GM21723 (cell line): ENCODE data around the gene LSM12.

ENCODE experiments used
- ATAC-seq: cut with Tn5 transposase; IDR thresholded peaks from one replicate; pipeline ENCODE4 v1.9.1; 2021; ENCODE audit warnings: mild to moderate bottlenecking, moderate library complexity; ENCODE audit not compliant: unreplicated experiment

Gene LSM12

DNA sequence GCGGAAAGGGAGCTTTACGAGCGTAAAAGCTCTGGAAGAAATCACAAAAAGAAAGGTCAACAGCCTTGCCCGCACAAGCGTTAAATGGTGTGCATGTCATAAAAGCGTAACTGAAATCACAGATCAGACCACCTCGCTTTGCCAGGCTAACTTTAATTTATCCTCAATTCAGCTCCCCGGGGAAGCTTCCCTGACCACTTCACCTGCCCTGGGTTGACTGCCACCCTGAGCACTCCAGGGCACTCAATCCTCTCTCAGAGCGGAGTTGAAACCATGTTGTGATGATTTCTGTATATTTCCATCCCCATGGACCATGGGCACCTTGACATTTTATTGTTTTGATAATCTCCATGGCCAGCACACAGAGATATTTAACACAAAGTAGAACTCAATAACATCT is 78.2 kb downstream of the LSM12 start:
- no peak for ATAC-seq

DNA sequence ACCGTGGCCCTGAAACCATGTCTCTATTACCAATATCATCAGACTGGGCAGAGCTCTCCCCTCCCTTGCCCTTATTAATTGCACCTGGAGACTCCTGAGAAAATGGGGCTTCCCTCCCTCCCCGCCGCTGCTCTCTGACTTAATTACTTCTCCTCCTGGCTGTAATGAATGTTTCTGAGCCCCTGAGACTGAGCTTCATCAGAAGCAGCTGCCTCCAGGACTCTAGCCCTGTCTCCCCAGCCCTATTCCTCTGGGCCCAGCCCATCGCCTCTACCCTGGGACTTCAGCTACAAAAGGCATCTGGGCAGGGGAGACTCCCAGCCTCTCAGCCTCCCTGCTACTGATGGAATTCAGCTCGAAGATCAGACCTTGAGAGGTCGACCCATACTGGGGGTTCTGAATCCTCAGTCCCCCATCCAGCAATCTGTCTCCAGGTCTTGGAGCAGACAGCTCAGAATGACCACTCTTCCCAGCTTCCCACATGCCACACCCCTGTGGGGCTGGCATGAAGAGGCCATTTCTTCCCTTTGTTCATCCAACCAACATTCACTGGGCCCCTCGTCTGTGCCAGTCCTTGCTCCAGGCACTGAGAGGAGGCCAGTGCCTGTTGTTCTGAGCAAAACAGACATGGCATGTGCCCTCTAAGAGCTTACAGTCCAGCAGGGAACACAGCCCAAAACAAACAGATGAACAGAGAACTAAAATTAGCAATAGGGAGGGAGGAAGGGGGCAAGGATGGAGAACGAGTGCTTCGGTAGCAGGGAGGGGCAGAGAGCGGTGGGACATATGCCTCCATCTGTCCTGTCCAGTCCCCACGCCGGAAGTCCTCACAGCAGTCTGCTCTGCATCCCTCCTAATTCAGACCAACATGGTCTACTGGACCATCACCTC is 79.1 kb downstream of the LSM12 start:
- no peak for ATAC-seq

DNA sequence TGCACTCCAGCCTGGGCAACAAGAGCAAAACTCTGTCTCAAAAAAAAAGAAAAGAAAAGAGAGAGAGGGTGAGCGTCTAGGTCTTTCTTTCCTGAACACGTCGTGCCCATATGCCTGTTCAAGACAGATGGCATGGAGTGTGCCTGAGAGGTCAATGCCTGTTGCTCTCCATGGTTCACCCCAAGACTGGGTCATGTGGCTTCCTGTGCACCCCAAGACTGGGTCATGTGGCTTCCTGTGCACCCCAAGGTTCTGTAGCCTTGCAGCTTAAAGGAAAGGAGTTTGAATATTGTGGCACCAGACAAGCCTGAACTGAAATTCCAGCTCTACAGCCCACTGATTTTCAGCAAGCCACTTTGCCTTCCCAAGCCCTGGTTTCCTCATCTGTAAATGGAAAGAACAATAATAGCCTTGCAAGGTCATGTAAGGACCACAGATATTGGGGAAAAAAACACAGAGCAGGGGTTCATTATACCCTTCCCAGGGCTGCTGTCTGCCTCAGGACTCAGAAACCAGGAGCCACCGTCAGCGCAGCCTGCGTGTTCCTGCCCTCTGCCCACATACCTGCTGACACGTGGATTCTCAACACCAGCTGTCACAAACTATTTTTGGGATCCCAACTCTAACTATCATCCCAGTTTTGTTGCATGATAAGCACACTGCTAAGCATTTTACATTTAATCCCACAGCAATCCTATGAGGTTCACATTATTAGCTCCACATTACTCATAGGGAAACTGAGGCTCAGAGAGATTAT is 80.1 kb downstream of the LSM12 start:
- ATAC-seq, result no peak

DNA sequence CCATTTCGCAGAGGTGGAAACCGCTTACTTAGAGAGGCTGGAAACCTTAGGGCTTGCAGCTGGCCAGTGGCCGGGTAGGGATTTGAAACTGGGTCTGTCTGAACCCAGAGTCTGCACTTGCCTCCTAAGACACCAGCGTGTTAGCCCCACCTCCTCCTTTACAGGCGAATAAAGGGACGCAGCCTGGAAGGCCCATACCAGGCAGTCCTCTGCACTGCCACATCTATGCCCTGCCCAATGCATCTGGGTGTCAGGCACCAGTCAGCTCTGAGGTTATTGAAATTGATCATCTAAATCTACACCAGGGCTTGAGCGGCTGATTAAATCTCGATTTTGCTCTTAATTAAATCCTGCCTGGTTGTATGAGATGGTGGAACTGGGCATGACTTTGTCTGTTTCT is 82.0 kb downstream of the LSM12 start:
- ATAC-seq, result no peak
